GM23248 (cell line): ENCODE measurements around the gene MMAA. TPM values are rescaled to one million over a fixed set of nuclear protein-coding genes. Genes with fewer than 3 reads are reported as not detected.
A peak's percentile ranks its signal among the peaks of the same experiment; 100 is the strongest.
"Not testable (repeated sequence)": the region's sequence is repeated elsewhere in the genome, so short reads cannot be mapped to it uniquely, and the experiment has no call there.

ENCODE experiments used
- DNase-seq: peaks from one replicate; pipeline ENCODE4 v3.0.0-alpha.2; 2015
- H2AFZ ChIP-seq: fragments of 200-600 bp; sonication (generic); 2 replicates; pipeline ENCODE4 v1.6.1; 2016; ENCODE audit warnings: antibody characterized with exemption
- H3F3A ChIP-seq: fragments of 200-600 bp; sonication (generic); 2 replicates; pipeline ENCODE4 v1.6.1; 2016; ENCODE audit warnings: mild to moderate bottlenecking, antibody characterized with exemption, mixed run types; ENCODE audit not compliant: insufficient read depth
- H3K27ac ChIP-seq: fragments of 200-600 bp; sonication (generic); 2 replicates; pipeline ENCODE4 v1.5.1; 2016; ENCODE audit warnings: mild to moderate bottlenecking
- H3K27me3 ChIP-seq: fragments of 200-600 bp; sonication (generic); replicated peaks from 2 replicates; pipeline ENCODE4 v1.6.1; 2016; ENCODE audit warnings: mild to moderate bottlenecking; ENCODE audit not compliant: insufficient read depth
- H3K36me3 ChIP-seq: fragments of 200-600 bp; sonication (generic); 2 replicates; pipeline ENCODE4 v1.6.1; 2016; ENCODE audit warnings: low read depth, mild to moderate bottlenecking
- H3K4me1 ChIP-seq: fragments of 200-600 bp; sonication (generic); 2 replicates; pipeline ENCODE4 v1.6.1; 2016; ENCODE audit warnings: mild to moderate bottlenecking; ENCODE audit not compliant: insufficient read depth
- H3K4me2 ChIP-seq: fragments of 200-600 bp; sonication (generic); one replicate; pipeline ENCODE4 v1.6.1; 2016; ENCODE audit warnings: mild to moderate bottlenecking; ENCODE audit not compliant: unreplicated experiment
- H3K4me3 ChIP-seq: fragments of 200-600 bp; sonication (generic); 2 replicates; pipeline ENCODE4 v1.5.1; 2016; ENCODE audit warnings: mild to moderate bottlenecking
- H3K79me2 ChIP-seq: fragments of 200-600 bp; sonication (generic); 2 replicates; pipeline ENCODE4 v1.6.1; 2016; ENCODE audit warnings: mild to moderate bottlenecking; ENCODE audit not compliant: insufficient read depth
- H3K9ac ChIP-seq: fragments of 200-600 bp; sonication (generic); 2 replicates; pipeline ENCODE4 v1.6.1; 2016; ENCODE audit warnings: mild to moderate bottlenecking
- H3K9me2 ChIP-seq: fragments of 200-600 bp; sonication (generic); 2 replicates; pipeline ENCODE4 v1.6.1; 2016; ENCODE audit warnings: mixed run types, mild to moderate bottlenecking, moderate library complexity; ENCODE audit not compliant: insufficient read depth
- H3K9me3 ChIP-seq: fragments of 200-600 bp; sonication (generic); one replicate; pipeline ENCODE4 v1.6.1; 2017; ENCODE audit warnings: low read depth
- H4K20me1 ChIP-seq: fragments of 200-600 bp; sonication (generic); 2 replicates; pipeline ENCODE4 v1.6.0; 2016; ENCODE audit not compliant: insufficient read depth
- EZH2 ChIP-seq: fragments of 200-600 bp; sonication (generic); IDR thresholded peaks from 2 replicates; pipeline ENCODE4 v1.6.1; 2018; ENCODE audit warnings: antibody characterized with exemption, mild to moderate bottlenecking; ENCODE audit not compliant: insufficient read depth, poor library complexity, severe bottlenecking
- EZH2phosphoT487 ChIP-seq: fragments of 200-600 bp; sonication (generic); IDR thresholded peaks from 2 replicates; pipeline ENCODE4 v1.6.1; 2018; ENCODE audit warnings: antibody characterized with exemption, moderate library complexity, mild to moderate bottlenecking, low read depth; ENCODE audit not compliant: insufficient read depth
- WGBS, 2 experiments: methylation state at CpG; one replicate each; pipeline ENCODE4 v1.1.6; 2015 to 2017; ENCODE audit warnings: low lambda C conversion rate in 2 of 2, low coverage in 1 of 2; ENCODE audit errors: missing lambda C conversion rate in 2 of 2; 5-methylcytosine and 5-hydroxymethylcytosine counted together
- in situ Hi-C: fragments of 300-500 bp; cut with MboI; formaldehyde crosslinking; loops from 2 replicates; pipeline ENCODE4 v1.15.0; 2020
- polyA plus RNA-seq: library from polyadenylated mRNA; unstranded; fragments of >200 nt; fragmentation: Nextera tagmentation; extraction: Ambion mirVana; gene quantifications from 2 replicates; pipeline ENCODE4 v1.2.1, GENCODE V29; 2016
- total RNA-seq: library from RNA; depleted of rRNA; stranded (reverse); fragments of >200 nt; shearing (Covaris generic); gene quantifications from 2 replicates; pipeline ENCODE4 v1.2.3, GENCODE V29; 2014

The MMAA gene
- total and polyA plus RNA-seq, 2 experiments from 2014 or later: 5.5 to 9.9 TPM

- Histone ChIP-seq H3K4me2 (peak overlapping the region; percentile 98), H3K27me3 (no peaks in the 10 kb centered on the region), H3K79me2 (peaks cover 47% of the 10 kb centered on the region), H3K4me1 (peaks cover 16% of the 10 kb centered on the region), H3F3A (peaks cover 14% of the 10 kb centered on the region), H4K20me1 (no peaks in the 10 kb centered on the region), H2AFZ (peak overlapping the region; percentile 85), H3K4me3 (peak overlapping the region; percentile 99), H3K9me3 (no peaks in the 10 kb centered on the region), H3K36me3 (no peaks in the 10 kb centered on the region), H3K27ac (peak overlapping the region; percentile 96), H3K9me2 (no peaks in the 10 kb centered on the region), H3K9ac (peak overlapping the region; percentile 99)
- no peak for TF ChIP-seq EZH2phosphoT487
- no peak for TF ChIP-seq EZH2
- DNase-seq: peak; percentile 57
- 1 to 2% methylated on average over 19 of the region's 19 CpGs for WGBS, 2 experiments
- in situ Hi-C loops: no loop called here
Observed at GRCh38 chr4:145618210-145618931, 814 bp upstream of the MMAA start.

- Histone ChIP-seq H3K4me3 (peak overlapping the region; percentile 99), H3K79me2 (peaks cover 47% of the 10 kb centered on the region), H3K36me3 (no peaks in the 10 kb centered on the region), H3K9ac (peak overlapping the region; percentile 99), H4K20me1 (no peaks in the 10 kb centered on the region), H3F3A (peaks cover 26% of the 10 kb centered on the region), H3K27me3 (no peaks in the 10 kb centered on the region), H3K4me1 (peaks cover 27% of the 10 kb centered on the region), H3K9me3 (no peaks in the 10 kb centered on the region), H3K9me2 (no peaks in the 10 kb centered on the region), H3K4me2 (peak overlapping the region; percentile 95), H3K27ac (peak overlapping the region; percentile 96), H2AFZ (peak overlapping the region; percentile 85)
- WGBS, 2 experiments: 1 to 2% methylated on average over 9 of the region's 9 CpGs
- TF ChIP-seq EZH2 (no peak), EZH2phosphoT487 (no peak)
- in situ Hi-C loops: no loop called here
- DNase-seq: peak; percentile 78
Observed at GRCh38 chr4:145619639-145619996, 433 bp downstream of the MMAA start.

GRCh38 chr4:145622067-145622466, 2.9 kb downstream of the MMAA start:
- DNase-seq, H3K4me3 ChIP-seq, in situ Hi-C loops, H3K36me3 ChIP-seq, H4K20me1 ChIP-seq, H3K27ac ChIP-seq, H3K9me3 ChIP-seq, H2AFZ ChIP-seq, H3K9ac ChIP-seq, H3K4me2 ChIP-seq, H3K27me3 ChIP-seq, H3K9me2 ChIP-seq: not testable (repeated sequence)
- Histone ChIP-seq H3K79me2 (peaks cover 46% of the 10 kb centered on the region), H3K4me1 (peaks cover 27% of the 10 kb centered on the region), H3F3A (peaks cover 27% of the 10 kb centered on the region)
- WGBS, 2 experiments: 95 to 96% methylated on average over 1 of the region's 1 CpG

- H3K36me3 ChIP-seq: no peaks in the 10 kb centered on the region
- H3F3A ChIP-seq: peaks cover 24% of the 10 kb centered on the region
- H3K27ac ChIP-seq: peak overlapping the region; percentile 53
- no peaks in the 10 kb centered on the region for H3K9me2 ChIP-seq
- peak overlapping the region; percentile 52 for H3K4me2 ChIP-seq
- peak; percentile 77 for DNase-seq
- H4K20me1 ChIP-seq: no peaks in the 10 kb centered on the region
- H3K27me3 ChIP-seq: no peaks in the 10 kb centered on the region
- in situ Hi-C loops: no loop called here
- peaks cover 37% of the 10 kb centered on the region for H3K79me2 ChIP-seq
- peaks cover 21% of the 10 kb centered on the region for H3K4me1 ChIP-seq
- 52 to 63% methylated on average over 1 of the region's 1 CpG for WGBS, 2 experiments
- H3K4me3 ChIP-seq: no peak overlapping the region
- TF ChIP-seq EZH2 (no peak), EZH2phosphoT487 (no peak)
- no peaks in the 10 kb centered on the region for H3K9me3 ChIP-seq
- H3K9ac ChIP-seq: 0 out of 2 replicates have a peak overlapping the region, but pooled peaks have one; percentile 8
- peak overlapping the region; percentile 32 for H2AFZ ChIP-seq
Observed at GRCh38 chr4:145623831-145624230, 4.6 kb downstream of the MMAA start.
